Neural progenitor cell (in vitro differentiated cells): ENCODE data around the gene ST7L. TPM values are rescaled to one million over a fixed set of nuclear protein-coding genes. Genes with fewer than 3 reads are reported as not detected.
A peak's percentile ranks its signal among the peaks of the same experiment; 100 is the strongest.

ENCODE experiments used
- DNase-seq: peaks from one replicate; pipeline ENCODE4 v3.0.0-alpha.2; 2016; ENCODE audit warnings: low spot score
- H2AFZ ChIP-seq: fragments of 200-600 bp; sonication (generic); replicated peaks from 2 replicates; pipeline ENCODE4 v1.6.1; 2016; ENCODE audit warnings: antibody characterized with exemption
- H3F3A ChIP-seq: fragments of 200-600 bp; sonication (generic); 2 replicates; pipeline ENCODE4 v1.6.1; 2016; ENCODE audit warnings: antibody characterized with exemption, low read depth
- H3K27ac ChIP-seq: fragments of 200-600 bp; sonication (generic); 2 replicates; pipeline ENCODE4 v1.5.1; 2016; ENCODE audit warnings: mild to moderate bottlenecking
- H3K27me3 ChIP-seq: fragments of 200-600 bp; sonication (generic); 2 replicates; pipeline ENCODE4 v1.6.1; 2016; ENCODE audit warnings: mild to moderate bottlenecking, moderate library complexity
- H3K36me3 ChIP-seq: fragments of 200-600 bp; sonication (generic); 2 replicates; pipeline ENCODE4 v1.5.1; 2016
- H3K4me1 ChIP-seq: fragments of 200-600 bp; sonication (generic); 2 replicates; pipeline ENCODE4 v1.6.1; 2016; ENCODE audit warnings: mixed run types
- H3K4me2 ChIP-seq: fragments of 200-600 bp; sonication (generic); 2 replicates; pipeline ENCODE4 v1.6.1; 2016
- H3K4me3 ChIP-seq: fragments of 200-600 bp; sonication (generic); 2 replicates; pipeline ENCODE4 v1.5.1; 2016
- H3K79me2 ChIP-seq: fragments of 200-600 bp; sonication (generic); 2 replicates; pipeline ENCODE4 v1.6.1; 2016; ENCODE audit warnings: low read depth
- H3K9ac ChIP-seq: fragments of 200-600 bp; sonication (generic); 2 replicates; pipeline ENCODE4 v1.6.1; 2016
- H3K9me3 ChIP-seq: fragments of 200-600 bp; sonication (generic); 2 replicates; pipeline ENCODE4 v1.5.1; 2016; ENCODE audit warnings: low read depth
- H4K20me1 ChIP-seq: fragments of 200-600 bp; sonication (generic); 2 replicates; pipeline ENCODE4 v1.6.1; 2016; ENCODE audit warnings: low read depth
- H3K27ac Mint-ChIP-seq: 3 replicates; pipeline ENCODE4 v1.8.0; 2021; ENCODE audit warnings: mixed read lengths
- H3K27me3 Mint-ChIP-seq: 2 replicates; pipeline ENCODE4 v1.8.0; 2022; ENCODE audit warnings: low read depth, mild to moderate bottlenecking, inconsistent platforms, moderate library complexity, mixed read lengths; ENCODE audit not compliant: insufficient read depth
- H3K36me3 Mint-ChIP-seq: 3 replicates; pipeline ENCODE4 v1.8.0; 2021; ENCODE audit warnings: mixed read lengths
- H3K4me1 Mint-ChIP-seq: 3 replicates; pipeline ENCODE4 v1.8.0; 2021; ENCODE audit warnings: mixed read lengths
- H3K4me3 Mint-ChIP-seq: 3 replicates; pipeline ENCODE4 v1.8.0; 2021; ENCODE audit warnings: mild to moderate bottlenecking, moderate library complexity, mixed read lengths
- H3K9me3 Mint-ChIP-seq: 3 replicates; pipeline ENCODE4 v1.8.0; 2020; ENCODE audit warnings: mixed read lengths
- EZH2 ChIP-seq: fragments of 200-600 bp; sonication (generic); IDR thresholded peaks from 2 replicates; pipeline ENCODE4 v1.6.1; 2017; ENCODE audit warnings: antibody characterized with exemption, mild to moderate bottlenecking, moderate library complexity
- EZH2phosphoT487 ChIP-seq: fragments of 200-600 bp; sonication (generic); IDR thresholded peaks from 2 replicates; pipeline ENCODE4 v1.6.1; 2017; ENCODE audit warnings: antibody characterized with exemption
- total RNA-seq: library from RNA; depleted of rRNA; stranded (reverse); fragments of >200 nt; gene quantifications from 2 replicates; pipeline ENCODE4 v1.2.3, GENCODE V29; 2015; ENCODE audit warnings: low replicate concordance
- TF ChIP-seq, protein P1 (sequence below): fragments of 200-600 bp; sonication (generic); IDR thresholded peaks from 2 replicates; pipeline ENCODE4 v1.5.1; 2017; ENCODE audit warnings: antibody characterized with exemption, mild to moderate bottlenecking

The ST7L gene
- total RNA-seq, 1 donor from 2014 or later, result 26.1 TPM

DNA sequence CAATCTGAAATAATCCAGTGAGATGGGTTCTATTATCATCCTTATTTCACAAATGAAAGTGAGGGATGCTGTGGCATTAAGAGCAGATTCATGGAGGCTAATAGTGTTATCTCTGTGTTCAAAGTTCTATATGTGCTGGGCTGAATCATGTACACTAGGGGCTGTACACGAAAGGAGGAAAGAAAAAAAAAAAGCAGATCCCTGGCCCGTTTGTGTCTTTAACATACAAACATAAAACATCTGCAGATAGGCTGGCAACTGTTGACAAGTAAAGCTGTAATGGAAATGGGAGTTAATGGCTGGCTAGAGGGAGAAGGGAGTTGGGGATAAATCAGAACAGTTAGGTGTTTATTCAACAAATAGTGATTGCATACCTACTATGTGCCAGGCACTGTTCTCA, 107.0 kb downstream of the ST7L start:
- peaks cover 20% of the 10 kb centered on the region for H3K36me3 Mint-ChIP-seq
- TF ChIP-seq EZH2 (no peak), EZH2phosphoT487 (no peak)
- TF ChIP-seq, protein P1, sequence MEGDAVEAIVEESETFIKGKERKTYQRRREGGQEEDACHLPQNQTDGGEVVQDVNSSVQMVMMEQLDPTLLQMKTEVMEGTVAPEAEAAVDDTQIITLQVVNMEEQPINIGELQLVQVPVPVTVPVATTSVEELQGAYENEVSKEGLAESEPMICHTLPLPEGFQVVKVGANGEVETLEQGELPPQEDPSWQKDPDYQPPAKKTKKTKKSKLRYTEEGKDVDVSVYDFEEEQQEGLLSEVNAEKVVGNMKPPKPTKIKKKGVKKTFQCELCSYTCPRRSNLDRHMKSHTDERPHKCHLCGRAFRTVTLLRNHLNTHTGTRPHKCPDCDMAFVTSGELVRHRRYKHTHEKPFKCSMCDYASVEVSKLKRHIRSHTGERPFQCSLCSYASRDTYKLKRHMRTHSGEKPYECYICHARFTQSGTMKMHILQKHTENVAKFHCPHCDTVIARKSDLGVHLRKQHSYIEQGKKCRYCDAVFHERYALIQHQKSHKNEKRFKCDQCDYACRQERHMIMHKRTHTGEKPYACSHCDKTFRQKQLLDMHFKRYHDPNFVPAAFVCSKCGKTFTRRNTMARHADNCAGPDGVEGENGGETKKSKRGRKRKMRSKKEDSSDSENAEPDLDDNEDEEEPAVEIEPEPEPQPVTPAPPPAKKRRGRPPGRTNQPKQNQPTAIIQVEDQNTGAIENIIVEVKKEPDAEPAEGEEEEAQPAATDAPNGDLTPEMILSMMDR, result no peak
- no peaks in the 10 kb centered on the region for H3K36me3 ChIP-seq

DNA sequence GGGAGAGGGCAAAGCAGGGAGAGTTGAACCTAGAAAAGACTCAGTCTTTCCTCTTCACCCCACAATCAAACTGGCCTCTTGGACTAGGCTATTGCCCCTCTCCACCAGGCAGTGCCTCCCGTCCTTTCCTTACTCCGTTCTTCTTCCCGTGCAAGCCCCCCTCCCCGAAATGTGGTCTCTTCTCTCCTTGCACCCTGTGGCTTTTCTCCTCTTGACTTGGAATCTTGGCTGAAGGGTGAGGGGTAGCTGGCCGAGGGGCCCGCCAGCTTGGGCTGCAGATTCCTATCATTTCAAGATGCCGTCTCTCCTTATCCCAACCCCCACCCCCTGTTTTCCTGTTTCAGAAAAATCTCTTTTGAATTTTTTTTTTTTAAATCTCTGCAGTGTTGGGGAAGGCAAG, 108.6 kb downstream of the ST7L start:
- H3K4me2 ChIP-seq, result peak overlapping the region; percentile 93

More for the DNA sequence above, 107.0 kb downstream of the ST7L start:
- Histone ChIP-seq H2AFZ (no peak overlapping the region), H3F3A (peaks cover 31% of the 10 kb centered on the region), H3K27ac (no peak overlapping the region), H4K20me1 (peaks cover 17% of the 10 kb centered on the region), H3K9ac (no peak overlapping the region), H3K4me1 (peaks cover 51% of the 10 kb centered on the region), H3K27me3 (peaks cover 79% of the 10 kb centered on the region), H3K4me3 (no peak overlapping the region), H3K9me3 (no peaks in the 10 kb centered on the region), H3K79me2 (no peaks in the 10 kb centered on the region), H3K4me2 (no peak overlapping the region)
- DNase-seq, result no peak
- H3K4me3 Mint-ChIP-seq, result peak overlapping the region; percentile 39
- H3K27me3 Mint-ChIP-seq, result peaks cover 23% of the 10 kb centered on the region
- no peak overlapping the region for H3K27ac Mint-ChIP-seq
- H3K9me3 Mint-ChIP-seq, result no peaks in the 10 kb centered on the region
- peaks cover 77% of the 10 kb centered on the region for H3K4me1 Mint-ChIP-seq

DNA sequence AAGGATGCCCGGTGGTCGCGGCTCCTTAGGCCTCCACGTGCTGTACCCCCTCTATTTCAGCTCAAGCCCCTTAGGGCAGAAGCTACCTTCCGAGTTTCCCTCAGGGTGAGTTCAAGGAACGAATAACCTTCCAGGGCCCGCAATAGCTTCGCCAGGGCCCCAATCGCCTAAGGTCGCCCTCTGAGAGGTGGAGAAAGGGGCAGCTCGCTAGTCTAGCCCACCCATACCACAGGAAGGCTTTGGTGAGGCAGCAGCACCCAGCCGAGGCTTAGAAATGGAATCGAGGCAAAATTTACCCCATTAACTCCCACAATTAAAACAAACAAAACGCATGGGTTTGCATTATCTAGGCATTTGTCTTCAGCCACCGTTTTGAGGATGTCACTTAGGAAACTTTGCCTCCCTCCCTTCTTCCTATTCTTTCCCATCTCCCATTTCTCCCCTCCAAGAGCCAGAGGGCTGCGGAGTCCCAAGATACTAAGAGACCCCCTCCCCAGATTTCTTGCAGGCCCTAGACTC, 109.2 kb downstream of the ST7L start:
- Histone ChIP-seq H3K36me3 (no peaks in the 10 kb centered on the region), H3F3A (peaks cover 24% of the 10 kb centered on the region), H3K4me1 (peaks cover 35% of the 10 kb centered on the region), H3K27ac (no peak overlapping the region), H3K4me2 (peak overlapping the region; percentile 93), H2AFZ (no peak overlapping the region), H3K4me3 (peak overlapping the region; percentile 60), H3K27me3 (peaks cover 99% of the 10 kb centered on the region), H3K9me3 (no peaks in the 10 kb centered on the region), H3K9ac (no peak overlapping the region), H4K20me1 (no peaks in the 10 kb centered on the region), H3K79me2 (no peaks in the 10 kb centered on the region)
- peaks cover 66% of the 10 kb centered on the region for H3K4me1 Mint-ChIP-seq
- H3K27me3 Mint-ChIP-seq, result peaks cover 22% of the 10 kb centered on the region
- no peak for DNase-seq
- H3K9me3 Mint-ChIP-seq, result no peaks in the 10 kb centered on the region
- TF ChIP-seq EZH2 (peak; percentile 86), EZH2phosphoT487 (no peak)
- TF ChIP-seq, protein P1, result no peak
- H3K4me3 Mint-ChIP-seq, result peak overlapping the region; percentile 84
- peak overlapping the region; percentile 95 for H3K27ac Mint-ChIP-seq
- peaks cover 13% of the 10 kb centered on the region for H3K36me3 Mint-ChIP-seq

More for the DNA sequence above, 108.6 kb downstream of the ST7L start:
- peaks cover 4% of the 10 kb centered on the region for H4K20me1 ChIP-seq
- no peak overlapping the region for H2AFZ ChIP-seq
- Mint-ChIP-seq H3K27me3 (peaks cover 23% of the 10 kb centered on the region), H3K27ac (peak overlapping the region; percentile 95), H3K36me3 (peaks cover 13% of the 10 kb centered on the region), H3K9me3 (no peaks in the 10 kb centered on the region), H3K4me1 (peaks cover 66% of the 10 kb centered on the region), H3K4me3 (peak overlapping the region; percentile 84)
- peaks cover 29% of the 10 kb centered on the region for H3F3A ChIP-seq
- H3K27me3 ChIP-seq, result peaks cover 95% of the 10 kb centered on the region
- DNase-seq, result no peak
- peak overlapping the region; percentile 60 for H3K4me3 ChIP-seq
- H3K36me3 ChIP-seq, result no peaks in the 10 kb centered on the region
- H3K4me1 ChIP-seq, result peaks cover 41% of the 10 kb centered on the region
- TF ChIP-seq EZH2phosphoT487, result no peak
- TF ChIP-seq EZH2, result no peak
- TF ChIP-seq, protein P1, result no peak
- H3K79me2 ChIP-seq, result no peaks in the 10 kb centered on the region
- no peaks in the 10 kb centered on the region for H3K9me3 ChIP-seq
- H3K9ac ChIP-seq, result no peak overlapping the region
- H3K27ac ChIP-seq, result no peak overlapping the region
